IMR-90 (cell line): ENCODE results near the gene KRTAP12-3.
"Not testable (repeated sequence)": the region's sequence is repeated elsewhere in the genome, so short reads cannot be mapped to it uniquely, and the experiment has no call there.

Source experiments
- BHLHE40 ChIP-seq: fragments of 150-350 bp; IDR thresholded peaks from 2 replicates; pipeline ENCODE4 v1.6.1; 2016; ENCODE audit warnings: mild to moderate bottlenecking, low read depth, low read length
- CHD1 ChIP-seq: IDR thresholded peaks from 2 replicates; pipeline ENCODE4 v1.6.1; 2012; ENCODE audit warnings: low read depth, low read length, improper control_type of control experiment
- FOS ChIP-seq: fragments of 150-350 bp; IDR thresholded peaks from 2 replicates; pipeline ENCODE4 v1.6.1; 2016; ENCODE audit warnings: low read depth, low read length
- MAFK ChIP-seq: IDR thresholded peaks from 2 replicates; pipeline ENCODE4 v1.6.1; 2012; ENCODE audit warnings: low read depth, low read length, improper control_type of control experiment
- MAZ ChIP-seq: IDR thresholded peaks from 2 replicates; pipeline ENCODE4 v1.6.1; 2012; ENCODE audit warnings: low read depth, mild to moderate bottlenecking, low read length, improper control_type of control experiment, moderate library complexity, borderline replicate concordance
- MXI1 ChIP-seq: IDR thresholded peaks from 2 replicates; pipeline ENCODE4 v1.6.1; 2012; ENCODE audit warnings: low read depth, mild to moderate bottlenecking, low read length, moderate library complexity, borderline replicate concordance
- NFE2L2 ChIP-seq: fragments of 150-350 bp; IDR thresholded peaks from 2 replicates; pipeline ENCODE4 v1.6.1; 2016; ENCODE audit warnings: low read depth, mild to moderate bottlenecking, low read length
- POLR2A ChIP-seq: IDR thresholded peaks from 2 replicates; pipeline ENCODE4 v1.6.1; 2012; ENCODE audit warnings: mild to moderate bottlenecking, low read depth, low read length
- RCOR1 ChIP-seq: IDR thresholded peaks from 2 replicates; pipeline ENCODE4 v1.6.1; 2012; ENCODE audit warnings: mild to moderate bottlenecking, low read length, improper control_type of control experiment; ENCODE audit not compliant: insufficient replicate concordance
- RFX5 ChIP-seq: IDR thresholded peaks from 2 replicates; pipeline ENCODE4 v1.8.0; 2012; ENCODE audit warnings: low read depth, mild to moderate bottlenecking, low read length, moderate library complexity
- TF ChIP-seq, protein P1 (sequence below): conservative IDR thresholded peaks from 2 replicates; pipeline ENCODE4 v1.5.1; 2012; ENCODE audit warnings: mild to moderate bottlenecking, low read depth, low read length, improper control_type of control experiment
- TF ChIP-seq, protein P2 (sequence below): fragments of 150-350 bp; IDR thresholded peaks from 2 replicates; pipeline ENCODE4 v1.6.1; 2016; ENCODE audit warnings: low read depth, mild to moderate bottlenecking, low read length, moderate library complexity, borderline replicate concordance
- TF ChIP-seq, protein P3 (sequence below): fragments of 150-350 bp; IDR thresholded peaks from 2 replicates; pipeline ENCODE4 v1.6.1; 2017; ENCODE audit warnings: mild to moderate bottlenecking, antibody characterized with exemption, low read length, low read depth

DNA sequence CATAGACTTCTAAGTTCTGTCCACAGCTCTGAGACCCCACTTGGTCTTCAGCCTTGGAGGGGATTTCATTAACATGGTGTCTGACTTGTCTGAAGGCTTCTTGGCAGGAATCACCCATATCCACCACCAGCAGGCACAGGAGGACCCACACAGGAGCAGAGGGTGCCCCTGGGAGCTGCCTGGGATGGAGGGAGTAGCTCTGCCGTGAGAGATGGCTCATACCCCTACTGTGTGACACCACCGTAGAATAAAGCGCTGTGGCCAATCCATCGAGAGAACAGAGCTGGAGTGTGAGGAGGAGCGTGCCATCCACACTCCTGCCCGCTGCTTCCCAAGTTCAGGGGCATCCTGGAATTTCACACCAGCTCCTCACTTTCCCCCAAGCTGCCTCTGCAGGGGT is 27.3 kb downstream of the KRTAP12-3 start:
- not testable (repeated sequence) for TF ChIP-seq POLR2A, RCOR1, BHLHE40, RFX5, FOS, MAZ, NFE2L2, MXI1, CHD1, MAFK
- TF ChIP-seq, protein P1, sequence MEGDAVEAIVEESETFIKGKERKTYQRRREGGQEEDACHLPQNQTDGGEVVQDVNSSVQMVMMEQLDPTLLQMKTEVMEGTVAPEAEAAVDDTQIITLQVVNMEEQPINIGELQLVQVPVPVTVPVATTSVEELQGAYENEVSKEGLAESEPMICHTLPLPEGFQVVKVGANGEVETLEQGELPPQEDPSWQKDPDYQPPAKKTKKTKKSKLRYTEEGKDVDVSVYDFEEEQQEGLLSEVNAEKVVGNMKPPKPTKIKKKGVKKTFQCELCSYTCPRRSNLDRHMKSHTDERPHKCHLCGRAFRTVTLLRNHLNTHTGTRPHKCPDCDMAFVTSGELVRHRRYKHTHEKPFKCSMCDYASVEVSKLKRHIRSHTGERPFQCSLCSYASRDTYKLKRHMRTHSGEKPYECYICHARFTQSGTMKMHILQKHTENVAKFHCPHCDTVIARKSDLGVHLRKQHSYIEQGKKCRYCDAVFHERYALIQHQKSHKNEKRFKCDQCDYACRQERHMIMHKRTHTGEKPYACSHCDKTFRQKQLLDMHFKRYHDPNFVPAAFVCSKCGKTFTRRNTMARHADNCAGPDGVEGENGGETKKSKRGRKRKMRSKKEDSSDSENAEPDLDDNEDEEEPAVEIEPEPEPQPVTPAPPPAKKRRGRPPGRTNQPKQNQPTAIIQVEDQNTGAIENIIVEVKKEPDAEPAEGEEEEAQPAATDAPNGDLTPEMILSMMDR: not testable (repeated sequence)
- TF ChIP-seq, protein P2, sequence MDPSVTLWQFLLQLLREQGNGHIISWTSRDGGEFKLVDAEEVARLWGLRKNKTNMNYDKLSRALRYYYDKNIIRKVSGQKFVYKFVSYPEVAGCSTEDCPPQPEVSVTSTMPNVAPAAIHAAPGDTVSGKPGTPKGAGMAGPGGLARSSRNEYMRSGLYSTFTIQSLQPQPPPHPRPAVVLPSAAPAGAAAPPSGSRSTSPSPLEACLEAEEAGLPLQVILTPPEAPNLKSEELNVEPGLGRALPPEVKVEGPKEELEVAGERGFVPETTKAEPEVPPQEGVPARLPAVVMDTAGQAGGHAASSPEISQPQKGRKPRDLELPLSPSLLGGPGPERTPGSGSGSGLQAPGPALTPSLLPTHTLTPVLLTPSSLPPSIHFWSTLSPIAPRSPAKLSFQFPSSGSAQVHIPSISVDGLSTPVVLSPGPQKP: not testable (repeated sequence)
- TF ChIP-seq, protein P3, sequence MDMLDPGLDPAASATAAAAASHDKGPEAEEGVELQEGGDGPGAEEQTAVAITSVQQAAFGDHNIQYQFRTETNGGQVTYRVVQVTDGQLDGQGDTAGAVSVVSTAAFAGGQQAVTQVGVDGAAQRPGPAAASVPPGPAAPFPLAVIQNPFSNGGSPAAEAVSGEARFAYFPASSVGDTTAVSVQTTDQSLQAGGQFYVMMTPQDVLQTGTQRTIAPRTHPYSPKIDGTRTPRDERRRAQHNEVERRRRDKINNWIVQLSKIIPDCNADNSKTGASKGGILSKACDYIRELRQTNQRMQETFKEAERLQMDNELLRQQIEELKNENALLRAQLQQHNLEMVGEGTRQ: not testable (repeated sequence)
